ENCODE data around the gene SLC34A1. TPM values are rescaled to one million over a fixed set of nuclear protein-coding genes. Genes with fewer than 3 reads are reported as not detected.

Gene SLC34A1
- total and polyA plus RNA-seq, 9 donors, result not detected

DNA sequence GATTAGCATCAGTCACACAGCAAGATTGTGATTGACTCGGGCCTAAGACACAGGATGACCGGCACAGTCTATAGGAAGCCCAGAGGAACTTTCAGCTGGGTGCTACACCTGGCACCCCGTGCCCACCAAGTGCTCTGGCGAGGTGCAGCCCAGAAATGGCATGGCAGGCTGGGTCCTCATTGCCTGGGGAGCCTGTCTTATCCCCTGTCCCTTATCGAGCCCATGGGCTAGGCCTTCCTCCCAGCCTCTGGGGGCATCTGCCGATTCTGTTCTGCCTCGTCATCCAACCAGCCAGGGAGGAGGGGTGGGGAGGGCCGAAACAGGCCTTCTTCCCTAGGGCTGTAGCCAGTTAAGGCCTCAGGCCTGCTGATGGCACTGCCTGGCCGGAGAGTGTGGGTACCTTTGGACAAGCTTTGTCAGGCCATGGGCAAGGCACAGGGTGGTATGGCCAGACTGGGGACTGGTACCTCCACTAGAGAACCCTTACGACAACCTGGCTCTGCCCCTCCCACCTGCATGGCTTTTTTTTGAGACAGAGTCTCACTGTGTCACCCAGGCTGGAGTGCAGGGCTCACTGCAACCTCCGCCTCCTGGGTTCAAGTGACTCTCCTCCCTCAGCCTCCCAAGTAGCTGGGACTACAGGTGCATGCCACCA, 43.8 kb downstream of the SLC34A1 start:
- peak in 1 of 5 donors; percentile 26 for DNase-seq
- Histone ChIP-seq H3K4me3 (no peak overlapping the region), H3K9me3 (no peaks in the 10 kb centered on the region), H3K36me3 (no peaks in the 10 kb centered on the region), H3K27ac (peak overlapping the region in 1 of 2 donors; percentile 21), H3K27me3 (no peaks in the 10 kb centered on the region), H3K4me1 (ENCODE audit: insufficient read depth) (peaks cover 11% of the 10 kb centered on the region)
- intact Hi-C loops (cut with DNase I), result no loop called here
- WGBS, 3 donors, result 73 to 88% (median 83%) methylated on average over 11 of the region's 11 CpGs
- TF ChIP-seq EP300 (IDR thresholded peaks at IDR 0.05) (no peak), POLR2A (IDR thresholded peaks at IDR 0.05) (no peak)
- TF ChIP-seq, protein P1, sequence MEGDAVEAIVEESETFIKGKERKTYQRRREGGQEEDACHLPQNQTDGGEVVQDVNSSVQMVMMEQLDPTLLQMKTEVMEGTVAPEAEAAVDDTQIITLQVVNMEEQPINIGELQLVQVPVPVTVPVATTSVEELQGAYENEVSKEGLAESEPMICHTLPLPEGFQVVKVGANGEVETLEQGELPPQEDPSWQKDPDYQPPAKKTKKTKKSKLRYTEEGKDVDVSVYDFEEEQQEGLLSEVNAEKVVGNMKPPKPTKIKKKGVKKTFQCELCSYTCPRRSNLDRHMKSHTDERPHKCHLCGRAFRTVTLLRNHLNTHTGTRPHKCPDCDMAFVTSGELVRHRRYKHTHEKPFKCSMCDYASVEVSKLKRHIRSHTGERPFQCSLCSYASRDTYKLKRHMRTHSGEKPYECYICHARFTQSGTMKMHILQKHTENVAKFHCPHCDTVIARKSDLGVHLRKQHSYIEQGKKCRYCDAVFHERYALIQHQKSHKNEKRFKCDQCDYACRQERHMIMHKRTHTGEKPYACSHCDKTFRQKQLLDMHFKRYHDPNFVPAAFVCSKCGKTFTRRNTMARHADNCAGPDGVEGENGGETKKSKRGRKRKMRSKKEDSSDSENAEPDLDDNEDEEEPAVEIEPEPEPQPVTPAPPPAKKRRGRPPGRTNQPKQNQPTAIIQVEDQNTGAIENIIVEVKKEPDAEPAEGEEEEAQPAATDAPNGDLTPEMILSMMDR (IDR thresholded peaks at IDR 0.05), result no peak

DNA sequence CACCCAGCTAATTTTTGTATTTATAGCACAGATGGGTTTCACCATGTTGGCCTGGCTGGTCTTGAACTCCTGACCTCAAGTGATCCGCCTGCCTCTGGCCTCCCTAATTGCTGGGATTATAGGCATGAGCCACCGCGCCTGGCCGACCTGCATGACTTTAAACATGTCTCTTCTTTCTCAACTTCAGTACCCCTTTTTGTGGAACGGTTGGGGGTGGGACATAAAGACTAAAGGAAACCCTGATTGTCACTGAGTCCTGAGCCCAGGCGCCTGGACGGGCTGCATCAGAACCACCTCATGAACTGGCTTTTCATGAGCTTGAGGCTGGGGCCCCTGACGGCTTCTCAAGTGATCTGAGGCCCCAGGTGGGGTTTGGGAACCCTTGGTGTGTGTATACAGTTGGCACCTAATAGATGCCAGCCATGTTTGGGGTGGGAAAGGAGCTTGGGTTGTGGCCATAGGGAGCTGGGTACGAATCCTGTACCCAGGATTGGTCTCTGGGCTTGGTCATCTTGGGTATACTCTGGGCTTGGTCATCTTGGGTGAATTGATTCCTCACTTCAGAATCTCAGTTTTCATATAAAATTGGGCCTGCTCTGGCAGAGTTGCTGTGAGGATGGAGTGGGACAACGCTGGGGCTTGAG, 44.5 kb downstream of the SLC34A1 start:
- no peaks in the 10 kb centered on the region for H3K27me3 ChIP-seq
- H3K9me3 ChIP-seq, result no peaks in the 10 kb centered on the region
- H3K36me3 ChIP-seq, result no peaks in the 10 kb centered on the region
- DNase-seq, result no peak
- 86 to 89% (median 89%) methylated on average over 9 to 10 of the region's 10 CpGs for WGBS, 3 donors
- intact Hi-C loops (cut with DNase I), result no loop called here
- H3K4me1 ChIP-seq (ENCODE audit: insufficient read depth), result peaks cover 11% of the 10 kb centered on the region
- no peak for TF ChIP-seq POLR2A (IDR thresholded peaks at IDR 0.05)
- TF ChIP-seq EP300 (IDR thresholded peaks at IDR 0.05), result no peak
- TF ChIP-seq, protein P1 (IDR thresholded peaks at IDR 0.05), result no peak
- no peak overlapping the region for H3K27ac ChIP-seq
- no peak overlapping the region for H3K4me3 ChIP-seq

DNA sequence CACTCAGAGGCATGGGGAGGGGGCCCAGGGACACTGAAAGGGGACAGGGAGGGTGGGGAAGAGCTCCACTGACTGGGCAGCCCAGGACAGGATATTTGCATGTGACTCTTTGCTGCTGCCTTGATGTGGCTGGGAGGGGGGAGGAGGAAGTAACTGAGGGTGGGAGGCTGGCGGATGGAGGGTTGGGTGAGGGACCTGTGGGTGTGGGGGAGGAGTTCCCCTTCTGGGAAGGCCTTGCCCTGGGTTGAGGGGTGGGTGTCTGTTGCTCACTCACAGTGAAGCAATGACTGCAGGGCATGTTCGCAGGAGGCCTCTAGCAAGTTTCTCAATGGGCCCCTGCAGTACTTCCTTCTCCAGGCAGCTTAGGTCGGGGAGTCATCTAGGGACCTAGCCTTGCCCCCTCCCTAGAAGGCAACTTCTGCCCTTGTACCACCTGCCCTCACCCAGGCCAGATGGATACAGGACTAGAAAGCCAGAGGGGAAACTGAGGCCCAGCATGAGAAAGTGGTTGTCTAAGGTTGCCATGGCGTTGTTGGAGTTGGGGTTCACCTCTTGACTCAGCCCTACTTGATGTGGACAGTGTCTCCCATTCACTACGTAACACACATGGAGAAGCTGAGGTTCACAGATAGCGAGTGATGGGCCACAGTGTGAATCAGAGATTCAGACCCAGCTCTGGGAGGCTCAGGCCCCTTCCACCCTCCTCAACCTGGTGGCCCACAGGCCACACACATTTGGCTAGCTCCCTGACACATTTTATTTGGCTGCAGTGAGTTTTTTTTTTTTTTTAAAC, 45.2 kb downstream of the SLC34A1 start:
- Histone ChIP-seq H3K36me3 (no peaks in the 10 kb centered on the region), H3K9me3 (no peaks in the 10 kb centered on the region), H3K27ac (no peak overlapping the region), H3K4me3 (no peak overlapping the region), H3K4me1 (ENCODE audit: insufficient read depth) (peaks cover 11% of the 10 kb centered on the region), H3K27me3 (no peaks in the 10 kb centered on the region)
- DNase-seq, result no peak
- intact Hi-C loops (cut with DNase I), result no loop called here
- WGBS, 3 donors, result 88 to 97% (median 93%) methylated on average over 6 of the region's 6 CpGs
- TF ChIP-seq EP300 (IDR thresholded peaks at IDR 0.05), result no peak
- no peak for TF ChIP-seq POLR2A (IDR thresholded peaks at IDR 0.05)
- TF ChIP-seq, protein P1 (IDR thresholded peaks at IDR 0.05), result no peak

DNA sequence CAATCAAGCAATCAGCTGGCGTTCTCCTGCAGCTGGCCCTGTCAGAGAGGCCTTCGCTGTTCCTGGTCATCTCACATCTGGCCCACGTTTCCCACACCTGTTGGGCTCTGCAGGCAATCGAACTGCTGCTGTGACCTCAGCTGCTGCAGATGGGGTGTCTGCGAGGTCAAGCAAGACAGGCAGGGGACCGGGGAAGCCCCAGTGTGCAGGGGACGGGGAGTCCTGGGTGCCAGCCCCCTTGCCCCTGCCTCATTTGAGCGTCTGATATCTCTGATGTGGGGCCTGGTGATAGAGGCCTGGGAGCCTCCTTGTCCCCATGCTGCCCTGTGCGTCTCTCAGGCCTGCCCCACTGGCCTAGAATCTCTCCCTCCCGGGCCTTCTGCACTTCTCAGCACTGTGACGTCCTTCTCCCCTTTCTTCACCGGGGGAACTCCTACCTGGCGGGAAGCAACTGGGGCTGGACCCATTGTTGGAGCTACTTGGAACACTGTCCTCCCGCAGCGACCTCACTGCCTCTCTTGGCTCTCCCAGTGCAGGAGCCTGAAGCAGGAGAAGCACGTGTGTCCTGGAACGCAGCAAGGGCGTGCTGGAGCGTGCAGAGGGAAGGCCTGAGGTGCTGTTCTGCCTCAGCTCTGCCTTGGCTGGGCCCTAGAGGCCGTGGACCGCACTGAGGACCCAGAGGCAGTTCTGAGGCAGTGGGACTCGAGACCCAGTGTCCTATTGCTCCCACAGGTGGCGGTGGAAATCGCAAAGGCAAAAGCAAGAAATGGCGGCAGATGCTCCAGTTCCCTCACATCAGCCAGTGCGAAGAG, 46.1 kb downstream of the SLC34A1 start:
- Histone ChIP-seq H3K36me3 (no peaks in the 10 kb centered on the region), H3K27ac (no peak overlapping the region), H3K27me3 (no peaks in the 10 kb centered on the region), H3K4me3 (no peak overlapping the region), H3K9me3 (no peaks in the 10 kb centered on the region), H3K4me1 (ENCODE audit: insufficient read depth) (peaks cover 11% of the 10 kb centered on the region)
- TF ChIP-seq, protein P1 (IDR thresholded peaks at IDR 0.05), result no peak
- TF ChIP-seq EP300 (IDR thresholded peaks at IDR 0.05), result no peak
- no peak for TF ChIP-seq POLR2A (IDR thresholded peaks at IDR 0.05)
- WGBS, 3 donors, result 89 to 91% (median 90%) methylated on average over 24 to 26 of the region's 26 CpGs
- no peak for DNase-seq
- intact Hi-C loops (cut with DNase I), result no loop called here
